Measurements from ENCODE around the gene NHS.

NHS gene

DNA sequence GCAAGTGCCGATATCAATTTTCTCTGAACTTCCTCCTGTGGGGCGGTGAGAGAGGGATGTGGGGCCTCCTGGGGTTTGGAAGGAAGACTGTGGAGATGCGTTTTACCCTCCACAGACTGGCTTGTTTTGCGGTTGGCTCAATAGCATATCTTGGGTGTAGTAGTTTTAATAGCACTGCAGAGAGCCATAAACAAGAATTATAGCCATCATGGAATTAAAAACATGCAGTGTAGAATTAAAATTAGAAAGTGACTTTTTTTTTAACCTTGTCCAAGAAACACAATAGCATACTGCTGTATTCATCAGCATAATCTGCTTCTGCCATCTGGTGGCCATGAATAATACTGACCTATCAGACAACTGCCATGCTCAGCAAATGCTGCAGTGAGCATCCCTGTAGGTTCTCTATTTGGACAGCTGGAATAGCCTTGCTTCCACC lies 315.0 kb downstream of the NHS start:
- no peaks in the 10 kb centered on the region for H3K36me3 ChIP-seq (ENCODE audit: control insufficient read depth, insufficient read depth, low read length)
- H3K27ac ChIP-seq (ENCODE audit: insufficient read depth, low read depth, low read length, poor library complexity, severe bottlenecking) = no peak overlapping the region
- WGBS, 2 experiments = 42 to 52% methylated on average over 3 to 4 of the region's 4 CpGs
- H3K9me3 ChIP-seq (ENCODE audit: control insufficient read depth, low read length) = no peaks in the 10 kb centered on the region
- H3K4me3 ChIP-seq (ENCODE audit: insufficient read depth, low read depth, low read length) = no peak overlapping the region
- H3K27me3 ChIP-seq (ENCODE audit: control insufficient read depth, insufficient read depth, low read length, poor library complexity, severe bottlenecking) = no peaks in the 10 kb centered on the region
- no peaks in the 10 kb centered on the region for H3K4me1 ChIP-seq (ENCODE audit: control insufficient read depth, insufficient read depth, low read length)

DNA sequence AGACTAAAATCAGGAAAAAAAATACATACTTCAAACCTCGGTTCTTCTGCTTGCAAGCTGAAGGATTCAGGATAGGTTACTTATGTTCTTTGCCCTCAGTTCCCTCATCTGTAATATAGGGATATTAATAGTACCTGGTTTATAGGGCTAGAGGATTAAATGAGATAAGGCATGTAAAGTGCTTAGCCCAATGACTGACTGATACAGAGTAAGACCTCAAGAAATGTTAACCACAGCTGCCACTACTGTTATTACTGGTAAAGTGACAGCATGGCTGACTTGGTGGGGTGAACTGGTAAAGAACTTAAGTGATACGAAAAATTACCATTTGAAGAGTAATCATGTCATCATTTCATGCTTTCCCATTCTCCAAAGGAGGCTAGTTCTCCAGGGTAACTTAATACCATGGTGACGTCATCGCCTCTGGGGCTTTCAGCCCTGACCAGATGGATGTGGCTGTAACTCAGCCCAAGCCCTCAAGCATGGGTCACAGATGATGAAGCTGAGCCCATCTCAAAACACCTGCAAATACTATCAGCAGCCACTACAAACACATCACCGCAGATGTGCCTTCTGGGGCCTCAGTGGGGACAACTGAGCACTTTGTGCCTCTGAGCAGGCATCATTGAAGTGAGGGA lies 317.8 kb downstream of the NHS start:
- Histone ChIP-seq H3K4me3 (ENCODE audit: insufficient read depth, low read depth, low read length) (no peak overlapping the region), H3K4me1 (ENCODE audit: control insufficient read depth, insufficient read depth, low read length) (no peaks in the 10 kb centered on the region), H3K27ac (ENCODE audit: insufficient read depth, low read depth, low read length, poor library complexity, severe bottlenecking) (no peak overlapping the region), H3K36me3 (ENCODE audit: control insufficient read depth, insufficient read depth, low read length) (no peaks in the 10 kb centered on the region), H3K27me3 (ENCODE audit: control insufficient read depth, insufficient read depth, low read length, poor library complexity, severe bottlenecking) (no peaks in the 10 kb centered on the region), H3K9me3 (ENCODE audit: control insufficient read depth, low read length) (no peaks in the 10 kb centered on the region)
- WGBS, 2 experiments = 62 to 76% methylated on average over 4 to 5 of the region's 5 CpGs

DNA sequence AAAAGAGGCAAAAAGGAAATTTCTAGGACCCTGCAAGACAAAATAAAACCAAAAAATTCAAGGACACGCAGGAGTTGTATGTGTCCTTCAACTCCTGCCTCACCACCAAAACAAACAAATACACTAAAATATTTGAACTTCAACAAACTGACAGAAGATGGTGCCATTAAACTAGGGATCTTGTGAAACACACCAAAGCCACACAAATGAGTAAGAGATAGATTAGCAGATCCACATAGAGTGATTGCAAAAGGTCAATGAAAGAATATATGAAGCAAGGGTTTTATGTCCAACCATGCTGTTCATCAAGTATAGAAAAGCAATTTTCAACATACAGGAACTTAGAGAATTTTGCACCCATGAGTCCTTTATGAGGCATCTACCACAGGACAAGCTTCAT lies 322.2 kb downstream of the NHS start:
- no peaks in the 10 kb centered on the region for H3K36me3 ChIP-seq (ENCODE audit: control insufficient read depth, insufficient read depth, low read length)
- no peak overlapping the region for H3K27ac ChIP-seq (ENCODE audit: insufficient read depth, low read depth, low read length, poor library complexity, severe bottlenecking)
- no peak overlapping the region for H3K4me3 ChIP-seq (ENCODE audit: insufficient read depth, low read depth, low read length)
- no peaks in the 10 kb centered on the region for H3K4me1 ChIP-seq (ENCODE audit: control insufficient read depth, insufficient read depth, low read length)
- H3K27me3 ChIP-seq (ENCODE audit: control insufficient read depth, insufficient read depth, low read length, poor library complexity, severe bottlenecking) = no peaks in the 10 kb centered on the region
- WGBS, 2 experiments = 50 to 100% methylated on average over 1 of the region's 1 CpG
- no peaks in the 10 kb centered on the region for H3K9me3 ChIP-seq (ENCODE audit: control insufficient read depth, low read length)

DNA sequence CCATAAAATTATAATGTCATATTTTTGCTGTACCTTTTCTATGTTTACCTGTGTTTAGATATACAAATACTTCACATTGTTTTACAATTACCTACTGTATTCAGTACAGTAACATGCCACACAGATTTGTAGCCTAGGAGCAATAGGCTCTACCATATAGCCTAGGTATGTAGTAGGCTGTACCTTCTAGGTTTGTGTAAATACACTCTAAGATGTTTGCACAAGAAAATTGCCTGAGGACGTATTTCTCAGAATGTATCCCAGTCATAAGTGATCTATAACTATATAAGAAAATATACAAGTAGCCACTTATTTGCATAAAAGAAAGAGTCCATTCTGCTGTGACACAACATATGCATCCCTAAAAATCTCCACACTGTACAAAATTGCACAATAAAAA lies 326.0 kb downstream of the NHS start:
- Histone ChIP-seq H3K9me3 (ENCODE audit: control insufficient read depth, low read length) (no peaks in the 10 kb centered on the region), H3K4me1 (ENCODE audit: control insufficient read depth, insufficient read depth, low read length) (no peaks in the 10 kb centered on the region), H3K36me3 (ENCODE audit: control insufficient read depth, insufficient read depth, low read length) (no peaks in the 10 kb centered on the region), H3K4me3 (ENCODE audit: insufficient read depth, low read depth, low read length) (no peak overlapping the region), H3K27ac (ENCODE audit: insufficient read depth, low read depth, low read length, poor library complexity, severe bottlenecking) (no peak overlapping the region), H3K27me3 (ENCODE audit: control insufficient read depth, insufficient read depth, low read length, poor library complexity, severe bottlenecking) (no peaks in the 10 kb centered on the region)
- WGBS, 2 experiments = no CpG with 5 or more reads among the region's 1 CpG

DNA sequence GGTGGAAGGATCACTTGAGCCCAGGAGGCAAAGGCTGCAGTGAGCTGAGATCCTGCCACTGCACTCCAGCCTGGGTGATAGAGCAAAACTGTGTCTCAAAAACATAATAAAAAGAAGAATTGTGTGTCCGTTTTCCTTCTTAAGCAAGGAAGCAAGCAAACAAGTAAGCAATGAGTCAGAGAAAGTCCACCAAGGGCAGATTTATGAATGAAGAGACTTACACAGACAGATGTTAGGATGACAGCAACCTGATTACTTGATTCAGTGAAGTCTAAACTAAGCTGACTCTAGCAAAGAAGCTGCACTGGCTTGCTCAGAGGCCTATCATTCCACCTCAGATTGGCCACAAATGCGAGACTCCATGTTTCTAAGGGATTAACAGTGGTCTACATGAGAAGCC lies 328.2 kb downstream of the NHS start:
- H3K4me1 ChIP-seq (ENCODE audit: control insufficient read depth, insufficient read depth, low read length) = no peaks in the 10 kb centered on the region
- H3K27ac ChIP-seq (ENCODE audit: insufficient read depth, low read depth, low read length, poor library complexity, severe bottlenecking) = no peak overlapping the region
- H3K4me3 ChIP-seq (ENCODE audit: insufficient read depth, low read depth, low read length) = no peak overlapping the region
- H3K9me3 ChIP-seq (ENCODE audit: control insufficient read depth, low read length) = no peaks in the 10 kb centered on the region
- WGBS, 2 experiments = 86 to 91% methylated on average over 2 of the region's 2 CpGs
- H3K27me3 ChIP-seq (ENCODE audit: control insufficient read depth, insufficient read depth, low read length, poor library complexity, severe bottlenecking) = no peaks in the 10 kb centered on the region
- H3K36me3 ChIP-seq (ENCODE audit: control insufficient read depth, insufficient read depth, low read length) = no peaks in the 10 kb centered on the region

DNA sequence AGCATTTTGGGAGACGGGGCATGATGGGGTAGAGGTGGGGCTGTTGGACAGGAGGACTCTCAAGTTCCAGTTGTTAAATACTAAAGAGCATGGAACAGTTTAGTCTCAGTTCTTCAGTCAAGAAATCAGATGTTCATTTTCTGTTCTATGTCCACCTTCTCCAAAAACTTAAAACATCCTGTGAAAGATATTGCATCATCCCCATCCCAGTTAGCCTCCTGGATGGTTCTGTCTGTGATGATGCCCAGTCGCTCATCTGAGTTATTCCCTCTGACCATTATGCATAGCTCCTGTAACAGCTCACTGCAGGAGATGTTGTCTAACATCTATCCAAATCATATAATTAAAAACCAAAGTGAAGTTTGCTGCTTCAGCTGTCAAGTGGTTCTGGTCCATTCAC lies 330.2 kb downstream of the NHS start:
- WGBS, 2 experiments = 90 to 95% methylated on average over 2 of the region's 2 CpGs
- Histone ChIP-seq H3K27me3 (ENCODE audit: control insufficient read depth, insufficient read depth, low read length, poor library complexity, severe bottlenecking) (no peaks in the 10 kb centered on the region), H3K36me3 (ENCODE audit: control insufficient read depth, insufficient read depth, low read length) (no peaks in the 10 kb centered on the region), H3K9me3 (ENCODE audit: control insufficient read depth, low read length) (no peaks in the 10 kb centered on the region), H3K4me1 (ENCODE audit: control insufficient read depth, insufficient read depth, low read length) (no peaks in the 10 kb centered on the region), H3K27ac (ENCODE audit: insufficient read depth, low read depth, low read length, poor library complexity, severe bottlenecking) (no peak overlapping the region), H3K4me3 (ENCODE audit: insufficient read depth, low read depth, low read length) (no peak overlapping the region)

DNA sequence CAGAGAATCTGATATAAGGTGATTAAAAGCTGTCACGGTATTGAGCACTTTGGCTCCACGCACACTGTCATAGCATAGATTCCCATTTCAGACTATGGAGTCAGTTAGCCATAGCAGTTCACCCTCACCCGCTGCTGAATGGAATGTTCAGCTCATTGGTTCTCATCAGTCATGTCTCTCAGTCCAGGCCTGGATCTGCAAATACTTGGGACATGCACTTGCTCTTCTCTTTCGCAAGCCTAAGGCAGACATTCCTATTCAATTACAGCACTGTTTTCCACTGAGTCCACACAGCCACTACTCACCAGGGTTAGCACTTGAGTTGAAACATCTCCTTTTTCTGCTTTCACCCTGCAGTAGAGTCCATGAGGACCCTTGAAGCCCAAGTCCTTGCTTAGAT lies 331.7 kb downstream of the NHS start:
- no peak overlapping the region for H3K4me3 ChIP-seq (ENCODE audit: insufficient read depth, low read depth, low read length)
- 94 to 97% methylated on average over 4 of the region's 4 CpGs for WGBS, 2 experiments
- no peaks in the 10 kb centered on the region for H3K9me3 ChIP-seq (ENCODE audit: control insufficient read depth, low read length)
- H3K27ac ChIP-seq (ENCODE audit: insufficient read depth, low read depth, low read length, poor library complexity, severe bottlenecking) = no peak overlapping the region
- H3K36me3 ChIP-seq (ENCODE audit: control insufficient read depth, insufficient read depth, low read length) = no peaks in the 10 kb centered on the region
- H3K4me1 ChIP-seq (ENCODE audit: control insufficient read depth, insufficient read depth, low read length) = no peaks in the 10 kb centered on the region
- no peaks in the 10 kb centered on the region for H3K27me3 ChIP-seq (ENCODE audit: control insufficient read depth, insufficient read depth, low read length, poor library complexity, severe bottlenecking)

DNA sequence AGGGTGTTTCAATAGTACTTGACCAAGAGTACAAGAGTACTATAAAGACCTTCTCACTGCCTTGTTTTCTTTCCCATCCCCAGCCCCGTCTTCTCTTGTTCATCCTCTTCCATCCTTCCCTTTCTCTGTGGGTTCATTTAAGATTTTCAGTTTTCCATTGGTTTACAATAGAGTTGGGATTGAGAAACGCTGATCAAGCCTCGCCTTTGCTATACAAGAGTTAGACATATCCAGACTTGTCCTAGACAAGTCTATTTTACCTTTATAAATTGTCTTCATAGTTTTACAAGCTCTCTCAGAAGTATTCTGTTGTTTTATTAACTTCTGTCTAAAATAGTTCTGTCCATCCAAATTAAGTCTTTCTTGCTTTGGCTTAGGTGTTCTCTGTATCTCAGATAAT lies 332.7 kb downstream of the NHS start:
- Histone ChIP-seq H3K27me3 (ENCODE audit: control insufficient read depth, insufficient read depth, low read length, poor library complexity, severe bottlenecking) (no peaks in the 10 kb centered on the region), H3K4me3 (ENCODE audit: insufficient read depth, low read depth, low read length) (no peak overlapping the region), H3K9me3 (ENCODE audit: control insufficient read depth, low read length) (no peaks in the 10 kb centered on the region), H3K4me1 (ENCODE audit: control insufficient read depth, insufficient read depth, low read length) (no peaks in the 10 kb centered on the region), H3K36me3 (ENCODE audit: control insufficient read depth, insufficient read depth, low read length) (no peaks in the 10 kb centered on the region), H3K27ac (ENCODE audit: insufficient read depth, low read depth, low read length, poor library complexity, severe bottlenecking) (no peak overlapping the region)
- 80 to 100% methylated on average over 1 of the region's 3 CpGs for WGBS, 2 experiments

DNA sequence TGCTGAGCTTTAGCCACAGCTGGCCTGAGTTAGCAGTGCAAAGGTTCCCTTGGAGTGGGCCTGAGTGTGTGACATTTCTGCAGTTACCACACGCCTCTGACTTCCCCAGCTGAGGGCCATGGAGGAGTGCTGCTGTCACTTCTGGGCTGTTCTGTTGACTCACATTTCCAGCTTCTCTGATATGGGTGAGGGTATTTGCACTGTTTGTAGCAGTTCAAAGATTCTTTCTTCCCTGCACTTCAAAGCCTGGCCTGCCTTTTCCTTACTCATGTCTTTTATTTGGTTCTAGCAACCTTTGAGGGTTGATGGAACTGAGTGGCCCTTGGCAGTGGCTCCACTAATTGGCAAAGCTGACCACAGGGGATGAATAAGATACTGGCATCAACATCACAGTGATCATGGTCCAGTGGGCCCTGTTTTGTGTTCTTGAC lies 335.9 kb downstream of the NHS start:
- Histone ChIP-seq H3K4me1 (ENCODE audit: control insufficient read depth, insufficient read depth, low read length) (no peaks in the 10 kb centered on the region), H3K4me3 (ENCODE audit: insufficient read depth, low read depth, low read length) (no peak overlapping the region), H3K36me3 (ENCODE audit: control insufficient read depth, insufficient read depth, low read length) (no peaks in the 10 kb centered on the region), H3K27ac (ENCODE audit: insufficient read depth, low read depth, low read length, poor library complexity, severe bottlenecking) (no peak overlapping the region), H3K9me3 (ENCODE audit: control insufficient read depth, low read length) (no peaks in the 10 kb centered on the region), H3K27me3 (ENCODE audit: control insufficient read depth, insufficient read depth, low read length, poor library complexity, severe bottlenecking) (no peaks in the 10 kb centered on the region)
- 55 to 90% methylated on average over 1 of the region's 1 CpG for WGBS, 2 experiments

DNA sequence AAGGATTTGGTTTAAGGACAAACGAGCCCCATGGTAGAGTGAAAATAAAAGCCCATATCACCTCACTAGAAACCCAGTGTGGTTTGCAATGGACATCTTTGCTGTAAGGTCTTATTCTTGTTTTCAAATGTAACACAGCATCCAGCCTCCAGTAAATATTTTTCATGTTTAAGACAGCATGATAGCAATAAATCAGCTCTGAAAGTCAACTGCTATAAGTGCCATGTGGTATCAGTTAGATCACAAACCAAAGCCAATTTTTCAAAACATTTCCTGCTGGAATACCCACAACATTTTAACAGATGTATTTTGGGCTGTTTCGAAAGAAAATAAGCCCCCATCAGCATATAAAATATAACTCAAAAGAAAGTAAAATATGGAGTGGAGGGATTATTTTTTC lies 338.3 kb downstream of the NHS start:
- Histone ChIP-seq H3K4me1 (ENCODE audit: control insufficient read depth, insufficient read depth, low read length) (no peaks in the 10 kb centered on the region), H3K27me3 (ENCODE audit: control insufficient read depth, insufficient read depth, low read length, poor library complexity, severe bottlenecking) (no peaks in the 10 kb centered on the region), H3K36me3 (ENCODE audit: control insufficient read depth, insufficient read depth, low read length) (no peaks in the 10 kb centered on the region), H3K4me3 (ENCODE audit: insufficient read depth, low read depth, low read length) (no peak overlapping the region), H3K9me3 (ENCODE audit: control insufficient read depth, low read length) (no peaks in the 10 kb centered on the region), H3K27ac (ENCODE audit: insufficient read depth, low read depth, low read length, poor library complexity, severe bottlenecking) (no peak overlapping the region)
- WGBS, 2 experiments = 83 to 89% methylated on average over 1 of the region's 2 CpGs

DNA sequence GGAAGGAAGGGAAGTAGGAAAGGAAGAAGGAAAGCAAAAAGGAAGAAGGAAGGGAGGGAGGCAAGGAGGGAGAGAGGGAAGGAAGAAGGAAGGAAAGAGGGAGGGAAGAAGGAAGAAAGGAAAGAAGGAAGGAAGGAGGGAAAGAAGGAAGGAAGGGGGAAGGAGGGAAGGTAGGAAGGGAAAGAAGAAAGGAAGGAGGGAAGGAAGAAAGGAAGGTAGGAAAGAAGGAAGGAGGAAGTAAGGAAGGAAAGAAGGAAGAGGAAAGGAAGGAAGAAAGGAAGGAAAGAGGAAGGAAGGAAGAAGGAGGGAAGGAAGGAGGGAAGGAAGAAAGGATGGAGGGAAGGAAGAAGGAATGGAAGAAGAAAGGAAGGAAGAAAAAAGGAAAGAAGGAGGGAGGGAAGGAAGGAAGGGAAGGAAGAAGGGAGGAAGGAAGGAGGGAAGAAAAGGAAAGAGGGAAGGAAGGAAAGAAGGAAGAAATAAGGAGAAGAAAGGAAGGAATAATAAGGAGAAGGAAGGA lies 343.7 kb downstream of the NHS start:
- no peak overlapping the region for H3K27ac ChIP-seq (ENCODE audit: insufficient read depth, low read depth, low read length, poor library complexity, severe bottlenecking)
- no peaks in the 10 kb centered on the region for H3K9me3 ChIP-seq (ENCODE audit: control insufficient read depth, low read length)
- H3K27me3 ChIP-seq (ENCODE audit: control insufficient read depth, insufficient read depth, low read length, poor library complexity, severe bottlenecking) = peaks cover 3% of the 10 kb centered on the region
- H3K4me1 ChIP-seq (ENCODE audit: control insufficient read depth, insufficient read depth, low read length) = no peaks in the 10 kb centered on the region
- no peaks in the 10 kb centered on the region for H3K36me3 ChIP-seq (ENCODE audit: control insufficient read depth, insufficient read depth, low read length)
- no peak overlapping the region for H3K4me3 ChIP-seq (ENCODE audit: insufficient read depth, low read depth, low read length)

Data from ectodermal cell (in vitro differentiated cells).